GM12864 (cell line): ENCODE data around the gene PERP.
"Not testable (repeated sequence)": the region's sequence is repeated elsewhere in the genome, so short reads cannot be mapped to it uniquely, and the experiment has no call there.

Source experiments
- DNase-seq: peaks from one replicate; pipeline ENCODE4 v3.0.0-alpha.2; 2011; ENCODE audit warnings: low read depth
- H3K4me3 ChIP-seq: 2 replicates; pipeline ENCODE4 v1.5.1; 2011; ENCODE audit warnings: mild to moderate bottlenecking, low read depth, low read length, control low read depth
- TF ChIP-seq, protein P1 (sequence below): IDR thresholded peaks from 2 replicates; pipeline ENCODE4 v1.5.1; 2011; ENCODE audit warnings: low read depth, mild to moderate bottlenecking, moderate library complexity, low read length, control low read depth, inconsistent platforms; ENCODE audit errors: missing control alignments

Gene PERP

DNA sequence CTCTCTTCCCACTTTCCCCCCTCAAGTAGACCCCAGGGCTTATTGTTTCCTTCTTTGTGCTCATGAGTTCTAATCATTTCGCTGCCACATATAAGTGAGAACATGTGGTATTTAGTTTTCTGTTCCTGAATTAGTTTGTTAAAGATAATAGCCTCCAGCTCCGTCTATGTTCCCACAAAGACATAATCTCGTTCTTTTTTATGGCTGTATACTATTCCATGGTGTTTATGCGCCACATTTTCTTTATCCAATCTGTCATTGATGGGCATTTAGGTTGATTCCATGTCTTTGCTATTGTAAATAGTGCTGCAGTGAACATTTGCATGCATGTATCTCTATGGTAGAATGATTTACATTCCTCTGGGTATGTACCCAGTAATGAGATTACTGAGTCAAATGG, 16.9 kb upstream of the PERP start:
- H3K4me3 ChIP-seq = no peak overlapping the region
- no peak for DNase-seq
- TF ChIP-seq, protein P1, sequence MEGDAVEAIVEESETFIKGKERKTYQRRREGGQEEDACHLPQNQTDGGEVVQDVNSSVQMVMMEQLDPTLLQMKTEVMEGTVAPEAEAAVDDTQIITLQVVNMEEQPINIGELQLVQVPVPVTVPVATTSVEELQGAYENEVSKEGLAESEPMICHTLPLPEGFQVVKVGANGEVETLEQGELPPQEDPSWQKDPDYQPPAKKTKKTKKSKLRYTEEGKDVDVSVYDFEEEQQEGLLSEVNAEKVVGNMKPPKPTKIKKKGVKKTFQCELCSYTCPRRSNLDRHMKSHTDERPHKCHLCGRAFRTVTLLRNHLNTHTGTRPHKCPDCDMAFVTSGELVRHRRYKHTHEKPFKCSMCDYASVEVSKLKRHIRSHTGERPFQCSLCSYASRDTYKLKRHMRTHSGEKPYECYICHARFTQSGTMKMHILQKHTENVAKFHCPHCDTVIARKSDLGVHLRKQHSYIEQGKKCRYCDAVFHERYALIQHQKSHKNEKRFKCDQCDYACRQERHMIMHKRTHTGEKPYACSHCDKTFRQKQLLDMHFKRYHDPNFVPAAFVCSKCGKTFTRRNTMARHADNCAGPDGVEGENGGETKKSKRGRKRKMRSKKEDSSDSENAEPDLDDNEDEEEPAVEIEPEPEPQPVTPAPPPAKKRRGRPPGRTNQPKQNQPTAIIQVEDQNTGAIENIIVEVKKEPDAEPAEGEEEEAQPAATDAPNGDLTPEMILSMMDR = no peak

DNA sequence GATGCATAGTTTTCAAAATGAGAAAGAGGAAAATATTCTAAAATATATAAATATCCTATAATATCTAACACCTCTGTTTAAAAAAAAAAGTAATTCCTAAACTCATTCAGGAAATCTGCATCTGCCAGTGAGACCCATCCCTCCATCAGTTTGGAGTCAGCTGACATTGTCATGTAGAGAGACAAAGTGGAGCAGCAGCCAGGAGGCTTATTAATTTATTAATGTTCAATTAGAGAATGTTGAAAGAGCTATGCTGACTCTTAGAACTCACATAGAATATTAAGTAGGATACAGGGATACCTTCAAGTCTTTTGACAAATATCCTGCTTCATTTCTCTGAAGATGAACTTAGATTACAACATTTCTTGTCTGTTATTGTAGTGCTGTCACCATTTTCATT, 12.8 kb upstream of the PERP start:
- DNase-seq = no peak
- no peak overlapping the region for H3K4me3 ChIP-seq
- TF ChIP-seq, protein P1 = no peak

DNA sequence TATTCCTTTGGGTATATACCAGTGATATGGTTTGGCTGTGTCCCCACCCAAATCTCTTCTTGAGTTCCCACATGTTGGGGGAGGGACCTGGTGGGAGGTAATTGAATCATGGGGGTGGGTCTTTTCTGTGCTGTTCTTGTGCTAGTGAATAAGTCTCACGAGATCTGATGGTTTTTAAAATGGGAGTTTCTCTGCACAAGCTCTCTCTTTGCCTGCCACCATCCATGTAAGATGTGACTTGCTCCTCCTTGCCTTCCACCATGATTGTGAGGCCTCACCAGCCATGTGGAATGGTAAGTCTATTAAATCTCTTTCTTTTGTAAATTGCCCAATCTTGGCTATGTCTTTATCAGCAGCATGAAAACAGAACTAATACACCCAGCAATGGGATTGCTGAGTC, 12.0 kb upstream of the PERP start:
- DNase-seq, H3K4me3 ChIP-seq: not testable (repeated sequence)

DNA sequence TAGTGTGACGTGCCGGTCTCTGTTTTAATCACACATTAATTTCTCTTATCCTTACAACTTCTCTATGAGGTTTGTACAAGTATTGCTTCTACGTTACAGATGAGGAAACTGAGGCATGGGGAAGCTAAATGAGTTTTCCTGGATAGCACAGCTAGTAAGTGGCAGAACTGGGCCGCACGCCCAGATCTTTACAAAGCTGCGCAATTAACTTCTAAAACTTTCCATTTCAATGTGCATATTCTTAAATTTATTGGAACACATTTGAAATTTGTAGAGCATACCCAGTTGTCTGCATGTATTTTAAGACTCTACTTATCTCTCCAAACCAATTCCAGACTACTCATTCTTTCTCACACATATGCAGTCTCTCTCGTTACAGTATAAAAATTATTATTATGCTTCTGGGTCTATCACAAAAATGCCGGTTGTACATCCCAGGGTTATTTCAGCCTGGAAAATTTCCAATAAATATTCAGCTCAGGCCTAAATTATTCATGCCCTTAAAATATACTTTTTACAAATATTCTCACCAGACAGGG, 10.2 kb upstream of the PERP start:
- no peak overlapping the region for H3K4me3 ChIP-seq

DNA sequence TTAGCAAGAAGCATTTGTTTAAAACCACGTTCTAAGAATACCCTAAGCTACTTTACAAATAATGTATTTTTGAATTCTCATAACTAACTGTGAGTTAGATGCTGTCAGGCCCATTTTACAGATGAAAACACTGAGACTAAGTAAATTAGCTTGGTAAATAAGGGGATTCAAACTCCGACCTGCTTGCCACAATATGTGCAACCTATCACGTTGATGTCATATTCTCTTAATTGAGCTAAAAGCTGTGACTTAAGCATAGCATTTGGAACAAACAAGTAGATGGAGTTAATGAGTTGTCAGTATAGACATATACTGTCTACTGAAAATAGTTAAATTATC, 9.4 kb upstream of the PERP start:
- DNase-seq = no peak
- TF ChIP-seq, protein P1 = no peak
- H3K4me3 ChIP-seq = no peak overlapping the region

More for the DNA sequence above, 10.2 kb upstream of the PERP start:
- no peak for DNase-seq
- TF ChIP-seq, protein P1 = no peak

DNA sequence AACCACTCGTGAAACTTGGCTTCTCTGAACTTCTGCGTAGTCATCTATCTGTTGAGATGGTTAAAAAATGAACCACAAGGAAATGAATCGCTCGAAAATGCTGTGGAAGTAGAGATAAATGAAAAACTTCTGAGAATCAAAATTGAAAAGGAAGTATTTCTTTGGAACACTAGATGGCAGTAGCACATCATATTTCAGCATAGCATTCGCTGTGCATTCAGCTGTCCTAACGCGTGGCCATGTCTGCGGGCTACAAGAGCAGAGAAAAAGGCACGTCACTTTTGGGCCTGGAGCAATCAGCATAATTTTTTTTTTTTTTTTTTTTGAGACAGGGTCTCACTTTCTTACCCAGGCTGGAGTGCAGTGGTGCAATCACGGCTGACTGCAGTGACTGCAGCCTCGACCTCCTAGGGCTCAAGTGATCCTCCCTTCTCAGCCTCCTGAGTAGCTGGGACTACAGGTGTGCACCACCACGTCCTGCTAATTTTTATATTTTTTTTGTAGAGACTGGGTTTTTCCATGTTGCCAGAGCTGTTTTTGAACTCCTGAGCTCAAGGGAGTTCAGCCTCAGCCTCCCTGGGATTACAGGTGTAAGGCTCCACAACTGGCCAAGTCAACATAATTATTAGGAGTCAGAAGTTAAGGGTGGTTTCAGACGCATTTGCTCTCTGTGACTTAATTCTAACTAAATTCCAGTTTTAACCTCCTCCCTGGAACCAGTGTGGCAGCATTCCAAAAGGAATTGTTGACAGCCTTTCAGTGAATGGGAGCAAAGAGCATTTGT, 8.8 kb upstream of the PERP start:
- DNase-seq = peak; percentile 22
- TF ChIP-seq, protein P1 = peak; percentile 64
- H3K4me3 ChIP-seq = no peak overlapping the region

DNA sequence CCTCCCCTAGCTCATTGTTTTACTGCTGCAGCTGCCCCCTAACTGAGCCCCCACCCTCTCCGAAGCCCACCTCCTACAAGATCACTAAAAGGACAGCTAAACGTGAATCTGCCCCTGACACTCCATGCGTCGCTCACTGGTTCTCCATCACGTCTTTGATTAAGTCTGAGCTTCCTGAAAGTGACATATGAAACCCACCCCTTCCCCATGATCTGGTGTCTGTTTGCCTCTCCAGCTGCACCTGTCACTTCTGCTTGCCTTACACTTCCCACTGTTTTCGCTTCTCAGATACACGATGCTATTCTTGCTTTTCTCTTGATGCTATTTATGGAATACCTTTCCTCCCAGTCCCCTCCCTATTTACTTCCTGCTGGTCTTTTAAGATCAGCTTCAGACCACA, 8.0 kb upstream of the PERP start:
- DNase-seq = no peak
- TF ChIP-seq, protein P1 = no peak

More for the DNA sequence above, 8.0 kb upstream of the PERP start:
- no peak overlapping the region for H3K4me3 ChIP-seq
